ENCODE results near the gene SCARB2. TPM values are rescaled to one million over a fixed set of nuclear protein-coding genes. Genes with fewer than 3 reads are reported as not detected.

The SCARB2 gene
- total RNA-seq, 1 donor from 2014 or later: 98.3 TPM

DNA sequence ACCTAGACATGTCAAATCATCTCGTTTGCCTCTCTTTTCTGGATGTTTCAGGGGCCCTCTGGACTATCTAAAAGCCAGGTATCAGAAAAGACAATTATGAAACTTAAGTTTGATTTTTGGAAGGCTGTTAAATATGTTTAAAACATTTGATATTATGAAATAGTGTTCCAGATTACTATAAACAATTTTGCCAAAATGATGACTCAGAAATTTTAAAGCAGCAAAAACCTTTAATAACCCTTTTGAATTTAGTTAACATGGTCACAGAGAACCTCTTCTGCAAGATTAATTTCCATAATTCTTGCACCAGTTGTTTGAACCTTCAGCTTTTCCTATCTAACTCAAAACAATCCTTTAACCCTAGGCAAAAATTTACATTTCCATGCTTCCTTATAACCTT is 19.1 kb upstream of the SCARB2 start:
- no peak overlapping the region for H3K27ac Mint-ChIP-seq
- DNase-seq (ENCODE audit: low spot score, unreplicated experiment): no peak
- peaks cover 6% of the 10 kb centered on the region for H3K36me3 Mint-ChIP-seq (ENCODE audit: insufficient read depth)
- H3K4me3 Mint-ChIP-seq (ENCODE audit: low read depth): no peak overlapping the region
- TF ChIP-seq, protein P1, sequence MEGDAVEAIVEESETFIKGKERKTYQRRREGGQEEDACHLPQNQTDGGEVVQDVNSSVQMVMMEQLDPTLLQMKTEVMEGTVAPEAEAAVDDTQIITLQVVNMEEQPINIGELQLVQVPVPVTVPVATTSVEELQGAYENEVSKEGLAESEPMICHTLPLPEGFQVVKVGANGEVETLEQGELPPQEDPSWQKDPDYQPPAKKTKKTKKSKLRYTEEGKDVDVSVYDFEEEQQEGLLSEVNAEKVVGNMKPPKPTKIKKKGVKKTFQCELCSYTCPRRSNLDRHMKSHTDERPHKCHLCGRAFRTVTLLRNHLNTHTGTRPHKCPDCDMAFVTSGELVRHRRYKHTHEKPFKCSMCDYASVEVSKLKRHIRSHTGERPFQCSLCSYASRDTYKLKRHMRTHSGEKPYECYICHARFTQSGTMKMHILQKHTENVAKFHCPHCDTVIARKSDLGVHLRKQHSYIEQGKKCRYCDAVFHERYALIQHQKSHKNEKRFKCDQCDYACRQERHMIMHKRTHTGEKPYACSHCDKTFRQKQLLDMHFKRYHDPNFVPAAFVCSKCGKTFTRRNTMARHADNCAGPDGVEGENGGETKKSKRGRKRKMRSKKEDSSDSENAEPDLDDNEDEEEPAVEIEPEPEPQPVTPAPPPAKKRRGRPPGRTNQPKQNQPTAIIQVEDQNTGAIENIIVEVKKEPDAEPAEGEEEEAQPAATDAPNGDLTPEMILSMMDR (IDR thresholded peaks at IDR 0.05; ENCODE audit: unreplicated experiment): no peak
- no peaks in the 10 kb centered on the region for H3K27me3 Mint-ChIP-seq
- peaks cover 30% of the 10 kb centered on the region for H3K9me3 Mint-ChIP-seq (ENCODE audit: low read depth)
- peaks cover 27% of the 10 kb centered on the region for H3K4me1 Mint-ChIP-seq (ENCODE audit: low read depth)

DNA sequence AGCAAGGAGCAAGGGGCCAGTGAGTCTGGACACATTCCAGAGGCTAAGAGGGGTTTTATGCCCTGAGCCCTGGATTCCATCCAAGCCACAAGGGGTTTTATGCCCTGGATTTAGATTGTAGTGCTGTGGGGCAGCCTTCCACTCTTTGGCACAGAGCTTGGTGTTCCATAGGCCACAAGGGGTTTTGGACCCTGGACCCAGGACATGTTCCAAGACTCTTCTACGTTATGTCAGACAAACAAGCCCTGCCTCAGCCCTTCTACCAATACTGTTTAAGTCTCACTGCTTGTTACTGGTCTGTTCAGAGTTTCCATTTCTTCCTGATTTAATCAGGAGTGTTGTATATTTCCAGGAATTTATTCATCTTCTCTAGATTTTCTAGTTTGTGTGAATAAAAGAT is 12.8 kb upstream of the SCARB2 start:
- Mint-ChIP-seq H3K9me3 (ENCODE audit: low read depth) (peaks cover 20% of the 10 kb centered on the region), H3K27ac (no peak overlapping the region), H3K27me3 (no peaks in the 10 kb centered on the region), H3K36me3 (ENCODE audit: insufficient read depth) (no peaks in the 10 kb centered on the region), H3K4me1 (ENCODE audit: low read depth) (peaks cover under 1% of the 10 kb centered on the region), H3K4me3 (ENCODE audit: low read depth) (no peak overlapping the region)
- no peak for DNase-seq (ENCODE audit: low spot score, unreplicated experiment)
- TF ChIP-seq, protein P1 (IDR thresholded peaks at IDR 0.05; ENCODE audit: unreplicated experiment): no peak

DNA sequence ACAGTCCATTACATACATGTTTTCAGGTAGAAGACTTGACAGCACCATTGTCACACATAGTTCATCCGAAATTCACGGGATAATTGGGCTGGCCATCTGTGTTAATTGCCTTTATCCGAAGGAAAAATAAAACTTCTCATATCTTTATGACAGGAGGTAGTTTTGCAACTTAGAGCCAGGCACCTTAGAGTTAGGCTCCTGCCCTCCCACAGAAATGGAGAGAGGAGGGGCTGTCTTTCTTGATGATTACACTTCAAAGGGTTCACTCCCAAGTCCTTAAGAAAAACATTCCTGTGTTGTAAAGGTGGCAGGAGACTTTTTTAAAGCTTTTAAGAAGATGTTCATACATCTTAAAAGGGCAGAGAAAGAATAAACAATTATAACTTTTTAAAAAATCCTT is 10.5 kb upstream of the SCARB2 start:
- H3K4me3 Mint-ChIP-seq (ENCODE audit: low read depth): no peak overlapping the region
- TF ChIP-seq, protein P1 (IDR thresholded peaks at IDR 0.05; ENCODE audit: unreplicated experiment): no peak
- DNase-seq (ENCODE audit: low spot score, unreplicated experiment): no peak
- no peaks in the 10 kb centered on the region for H3K4me1 Mint-ChIP-seq (ENCODE audit: low read depth)
- peaks cover 15% of the 10 kb centered on the region for H3K9me3 Mint-ChIP-seq (ENCODE audit: low read depth)
- H3K27me3 Mint-ChIP-seq: no peaks in the 10 kb centered on the region
- H3K27ac Mint-ChIP-seq: no peak overlapping the region
- H3K36me3 Mint-ChIP-seq (ENCODE audit: insufficient read depth): no peaks in the 10 kb centered on the region

GRCh38 chr4:76219299-76220055 is 5.9 kb upstream of the SCARB2 start:
- no peak for DNase-seq (ENCODE audit: low spot score, unreplicated experiment)
- H3K4me3 Mint-ChIP-seq (ENCODE audit: low read depth): no peak overlapping the region
- no peaks in the 10 kb centered on the region for H3K9me3 Mint-ChIP-seq (ENCODE audit: low read depth)
- H3K27me3 Mint-ChIP-seq: no peaks in the 10 kb centered on the region
- H3K36me3 Mint-ChIP-seq (ENCODE audit: insufficient read depth): no peaks in the 10 kb centered on the region
- TF ChIP-seq, protein P1 (IDR thresholded peaks at IDR 0.05; ENCODE audit: unreplicated experiment): no peak
- H3K4me1 Mint-ChIP-seq (ENCODE audit: low read depth): peaks cover 8% of the 10 kb centered on the region
- H3K27ac Mint-ChIP-seq: no peak overlapping the region

DNA sequence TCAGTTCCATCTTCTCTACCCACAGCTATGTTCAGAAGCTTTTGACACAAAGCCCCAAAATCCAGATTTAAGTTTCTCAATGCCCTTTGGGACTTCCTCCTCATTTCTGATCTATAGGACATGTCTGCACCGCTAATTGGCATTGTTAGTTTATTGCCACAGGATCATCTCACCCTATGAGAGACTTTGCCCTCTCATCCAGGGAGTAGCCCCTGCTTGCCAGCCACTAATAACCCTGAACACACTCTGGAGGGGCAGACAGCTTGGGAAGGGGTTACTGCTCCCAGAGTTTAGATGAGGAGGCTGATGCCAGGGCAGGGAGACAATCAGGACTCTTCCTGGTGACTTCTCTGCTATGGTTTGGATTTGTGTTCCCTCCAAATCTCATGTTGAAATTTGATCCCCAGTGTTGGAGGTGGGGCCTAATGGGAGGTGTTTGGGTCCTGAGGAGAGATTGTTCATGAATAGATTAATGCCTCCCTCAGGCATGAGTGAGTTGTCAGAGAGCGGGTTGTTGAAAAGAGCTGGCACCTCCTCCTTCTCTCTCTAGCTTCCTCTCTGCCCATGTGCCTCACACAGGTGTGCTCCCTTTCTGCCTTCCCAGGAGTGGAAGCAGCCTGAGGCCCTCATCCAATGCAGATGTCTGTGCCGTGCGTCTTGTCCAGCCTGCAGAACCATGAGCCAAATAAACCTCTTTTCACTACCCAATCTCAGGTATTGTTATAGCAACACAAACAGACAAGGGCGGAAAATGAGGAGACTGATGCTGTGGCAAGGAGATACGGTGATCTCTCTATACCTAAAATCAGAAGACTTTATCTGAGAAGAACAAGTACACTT is 3.6 kb upstream of the SCARB2 start:
- H3K4me3 Mint-ChIP-seq (ENCODE audit: low read depth): no peak overlapping the region

More for the DNA sequence above, 3.6 kb upstream of the SCARB2 start:
- Mint-ChIP-seq H3K36me3 (ENCODE audit: insufficient read depth) (no peaks in the 10 kb centered on the region), H3K9me3 (ENCODE audit: low read depth) (no peaks in the 10 kb centered on the region), H3K27ac (no peak overlapping the region), H3K4me1 (ENCODE audit: low read depth) (peaks cover 21% of the 10 kb centered on the region), H3K27me3 (no peaks in the 10 kb centered on the region)
- no peak for DNase-seq (ENCODE audit: low spot score, unreplicated experiment)
- TF ChIP-seq, protein P1 (IDR thresholded peaks at IDR 0.05; ENCODE audit: unreplicated experiment): no peak

All from progenitor cell of endocrine pancreas (in vitro differentiated cells).